OCI-LY3 (cell line): Measurements from ENCODE around the gene RUNX2.

Experiments
- H2AFZ ChIP-seq: fragments of 200-600, 300-600 bp; shearing (Covaris generic); 2 replicates; pipeline ENCODE4 v1.6.0; 2014; ENCODE audit warnings: antibody characterized with exemption, low read depth, low read length
- H3K27ac ChIP-seq: fragments of 200-600, 300-600 bp; sonication (generic); 2 replicates; pipeline ENCODE4 v1.5.1; 2014; ENCODE audit warnings: mild to moderate bottlenecking, low read length, moderate library complexity, mixed read lengths
- H3K27me3 ChIP-seq: fragments of 200-600, 300-600 bp; sonication (generic); 2 replicates; pipeline ENCODE4 v1.6.1; 2014; ENCODE audit warnings: low read depth, low read length, mixed read lengths
- H3K36me3 ChIP-seq: fragments of 200-600, 300-600 bp; sonication (generic); replicated peaks from 2 replicates; pipeline ENCODE3; 2014; ENCODE audit warnings: low read depth, low read length, mixed read lengths
- H3K4me1 ChIP-seq: fragments of 300-600, 200-600 bp; sonication (generic); 2 replicates; pipeline ENCODE4 v1.6.1; 2014; ENCODE audit warnings: low read length, mixed read lengths
- H3K4me2 ChIP-seq: fragments of 200-600, 300-600 bp; sonication (generic); 2 replicates; pipeline ENCODE4 v1.6.1; 2014; ENCODE audit warnings: low read length, mixed read lengths
- H3K4me3 ChIP-seq: fragments of 300-600, 200-600 bp; sonication (generic); 2 replicates; pipeline ENCODE4 v1.5.1; 2014; ENCODE audit warnings: antibody characterized with exemption, mild to moderate bottlenecking, low read length, moderate library complexity
- H3K79me2 ChIP-seq: fragments of 300-600, 200-600 bp; shearing (Covaris generic); 2 replicates; pipeline ENCODE4 v1.6.1; 2014; ENCODE audit warnings: mild to moderate bottlenecking, low read length, mixed read lengths
- H3K9ac ChIP-seq: fragments of 300-600, 200-600 bp; shearing (Covaris generic); 2 replicates; pipeline ENCODE4 v1.6.0; 2014; ENCODE audit warnings: mild to moderate bottlenecking, low read length, moderate library complexity
- H3K9me3 ChIP-seq: fragments of 200-600, 300-600 bp; shearing (Covaris generic); 2 replicates; pipeline ENCODE4 v1.6.1; 2014; ENCODE audit warnings: low read length, mixed read lengths; ENCODE audit not compliant: insufficient read depth
- H4K20me1 ChIP-seq: fragments of 200-600, 300-600 bp; sonication (generic); 2 replicates; pipeline ENCODE4 v1.6.1; 2016; ENCODE audit warnings: low read length, mixed read lengths; ENCODE audit not compliant: insufficient read depth
- CTCF ChIP-seq: fragments of 200-600, 300-600 bp; sonication (generic); IDR thresholded peaks from 2 replicates; pipeline ENCODE4 v1.5.1; 2014; ENCODE audit warnings: antibody characterized with exemption, low read length, low read depth
- EZH2phosphoT487 ChIP-seq: fragments of 200-600 bp; shearing (Covaris generic); IDR thresholded peaks from 2 replicates; pipeline ENCODE4 v1.6.1; 2018; ENCODE audit warnings: antibody characterized with exemption, mixed run types, low read depth

The RUNX2 gene

GRCh38 chr6:45371924-45372573, 43.9 kb downstream of the RUNX2 start:
- H3K9me3 ChIP-seq, result no peaks in the 10 kb centered on the region
- H3K27me3 ChIP-seq, result no peaks in the 10 kb centered on the region
- H3K9ac ChIP-seq, result no peak overlapping the region
- H3K4me2 ChIP-seq, result no peak overlapping the region
- peaks cover 22% of the 10 kb centered on the region for H3K4me1 ChIP-seq
- no peak overlapping the region for H3K27ac ChIP-seq
- no peak for TF ChIP-seq EZH2phosphoT487
- no peak for TF ChIP-seq CTCF
- no peaks in the 10 kb centered on the region for H3K36me3 ChIP-seq
- no peak overlapping the region for H3K4me3 ChIP-seq
- no peak overlapping the region for H2AFZ ChIP-seq
- no peaks in the 10 kb centered on the region for H4K20me1 ChIP-seq
- H3K79me2 ChIP-seq, result peaks cover 8% of the 10 kb centered on the region

- Histone ChIP-seq H4K20me1 (no peaks in the 10 kb centered on the region), H3K27ac (no peak overlapping the region), H3K4me1 (peaks cover 17% of the 10 kb centered on the region), H3K4me2 (no peak overlapping the region), H3K4me3 (no peak overlapping the region), H3K27me3 (no peaks in the 10 kb centered on the region), H3K9me3 (no peaks in the 10 kb centered on the region), H3K9ac (no peak overlapping the region), H2AFZ (no peak overlapping the region), H3K79me2 (peaks cover 8% of the 10 kb centered on the region), H3K36me3 (no peaks in the 10 kb centered on the region)
- no peak for TF ChIP-seq EZH2phosphoT487
- TF ChIP-seq CTCF, result peak; percentile 18
Observed at GRCh38 chr6:45375449-45375848, 47.3 kb downstream of the RUNX2 start.

GRCh38 chr6:45376310-45377042, 48.3 kb downstream of the RUNX2 start:
- Histone ChIP-seq H3K4me1 (peaks cover 16% of the 10 kb centered on the region), H3K9me3 (no peaks in the 10 kb centered on the region), H3K27me3 (no peaks in the 10 kb centered on the region), H4K20me1 (no peaks in the 10 kb centered on the region), H3K79me2 (peaks cover 8% of the 10 kb centered on the region), H3K4me3 (peak overlapping the region; percentile 88), H2AFZ (peak overlapping the region; percentile 97), H3K4me2 (peak overlapping the region; percentile 92), H3K9ac (peak overlapping the region; percentile 94), H3K27ac (peak overlapping the region; percentile 84; the same call in 1 of the 2 replicates), H3K36me3 (no peaks in the 10 kb centered on the region)
- TF ChIP-seq CTCF (no peak), EZH2phosphoT487 (no peak)

- Histone ChIP-seq H4K20me1 (no peaks in the 10 kb centered on the region), H3K9ac (peak overlapping the region; percentile 94), H3K27ac (peak overlapping the region; percentile 84), H3K4me1 (peaks cover 11% of the 10 kb centered on the region), H3K27me3 (no peaks in the 10 kb centered on the region), H3K4me3 (peak overlapping the region; percentile 88), H2AFZ (peak overlapping the region; percentile 97), H3K79me2 (peaks cover 8% of the 10 kb centered on the region), H3K36me3 (no peaks in the 10 kb centered on the region), H3K4me2 (peak overlapping the region; percentile 92), H3K9me3 (no peaks in the 10 kb centered on the region)
- TF ChIP-seq EZH2phosphoT487 (no peak), CTCF (0 out of 2 replicates have a peak, but pooled peaks have one; percentile 15)
Observed at GRCh38 chr6:45377043-45377553, 49.0 kb downstream of the RUNX2 start.
